WTC11 (cell line): ENCODE measurements around the gene BLOC1S5. TPM values are rescaled to one million over a fixed set of nuclear protein-coding genes. Genes with fewer than 3 reads are reported as not detected.
"Not testable (repeated sequence)": the region's sequence is repeated elsewhere in the genome, so short reads cannot be mapped to it uniquely, and the experiment has no call there.

Experiments
- ATAC-seq: fragments of 200-7000 bp; cut with Tn5 transposase; 2 replicates; pipeline ENCODE4 v1.10.0; 2021; ENCODE audit warnings: mild to moderate bottlenecking, moderate library complexity
- CTCF ChIA-PET: fragments of 300-600 bp; sonication (Branson Sonifier 250); formaldehyde crosslinking; loops from one replicate; lab custom pipeline; 2021; ENCODE audit warnings: antibody characterized with exemption; lab: Charles Lee
- POLR2A ChIA-PET: fragments of 350-600 bp; sonication (Branson Sonifier 250); formaldehyde crosslinking; loops from one replicate; lab custom pipeline; 2021; ENCODE audit warnings: antibody characterized with exemption; lab: Charles Lee
- DNase-seq: peaks from one replicate; pipeline ENCODE4 v3.0.0; 2021; ENCODE audit warnings: low spot score
- H3K27ac Mint-ChIP-seq: 2 replicates; pipeline ENCODE4 v1.8.0; 2021; ENCODE audit warnings: mixed read lengths
- H3K27me3 Mint-ChIP-seq: 2 replicates; pipeline ENCODE4 v1.8.0; 2021; ENCODE audit warnings: low read depth, mild to moderate bottlenecking, moderate library complexity, mixed read lengths
- H3K36me3 Mint-ChIP-seq: 2 replicates; pipeline ENCODE4 v1.8.0; 2021; ENCODE audit warnings: mixed read lengths
- H3K4me1 Mint-ChIP-seq: 2 replicates; pipeline ENCODE4 v1.8.0; 2022; ENCODE audit warnings: mixed read lengths
- H3K4me3 Mint-ChIP-seq: 2 replicates; pipeline ENCODE4 v1.8.0; 2021; ENCODE audit warnings: mild to moderate bottlenecking, moderate library complexity, mixed read lengths
- H3K9me3 Mint-ChIP-seq: 2 replicates; pipeline ENCODE4 v1.8.0; 2021; ENCODE audit warnings: mixed read lengths
- CBFB ChIP-seq: sonication (generic); formaldehyde crosslinking; IDR thresholded peaks from 2 replicates; pipeline ENCODE4 v1.8.1; 2022; ENCODE audit warnings: mild to moderate bottlenecking, low read depth, missing genetic modification reagents
- ELF4 ChIP-seq: sonication (generic); formaldehyde crosslinking; IDR thresholded peaks from 2 replicates; pipeline ENCODE4 v1.8.1; 2022; ENCODE audit warnings: low read depth, mild to moderate bottlenecking, moderate library complexity, missing genetic modification reagents
- HMGXB4 ChIP-seq: sonication (generic); formaldehyde crosslinking; IDR thresholded peaks from 2 replicates; pipeline ENCODE4 v1.8.1; 2023; ENCODE audit warnings: mild to moderate bottlenecking, moderate library complexity, missing genetic modification reagents
- NFATC4 ChIP-seq: fragments of 250-450 bp; sonication (Bioruptor Pico); IDR thresholded peaks from 2 replicates; pipeline ENCODE4 v1.9.0; 2021; ENCODE audit warnings: mild to moderate bottlenecking
- ZBTB43 ChIP-seq: sonication (generic); formaldehyde crosslinking; IDR thresholded peaks from 2 replicates; pipeline ENCODE4 v1.8.1; 2023; ENCODE audit warnings: mild to moderate bottlenecking, missing genetic modification reagents
- ZNF512 ChIP-seq: sonication (generic); formaldehyde crosslinking; IDR thresholded peaks from 2 replicates; pipeline ENCODE4 v1.8.1; 2022; ENCODE audit warnings: missing genetic modification reagents, borderline replicate concordance
- total RNA-seq: library from RNA; stranded (reverse); gene quantifications from 3 replicates; pipeline ENCODE4 v1.2.3, GENCODE V29; 2021
- TF ChIP-seq, protein P1 (sequence below): sonication (generic); formaldehyde crosslinking; IDR thresholded peaks from 2 replicates; pipeline ENCODE4 v1.8.0; 2022; ENCODE audit warnings: mild to moderate bottlenecking, missing genetic modification reagents
- TF ChIP-seq, protein P2 (sequence below): sonication (generic); formaldehyde crosslinking; IDR thresholded peaks from 2 replicates; pipeline ENCODE4 v1.8.0; 2022; ENCODE audit warnings: missing genetic modification reagents

The BLOC1S5 gene
- total RNA-seq, 1 experiment from 2014 or later = 17.9 TPM

DNA sequence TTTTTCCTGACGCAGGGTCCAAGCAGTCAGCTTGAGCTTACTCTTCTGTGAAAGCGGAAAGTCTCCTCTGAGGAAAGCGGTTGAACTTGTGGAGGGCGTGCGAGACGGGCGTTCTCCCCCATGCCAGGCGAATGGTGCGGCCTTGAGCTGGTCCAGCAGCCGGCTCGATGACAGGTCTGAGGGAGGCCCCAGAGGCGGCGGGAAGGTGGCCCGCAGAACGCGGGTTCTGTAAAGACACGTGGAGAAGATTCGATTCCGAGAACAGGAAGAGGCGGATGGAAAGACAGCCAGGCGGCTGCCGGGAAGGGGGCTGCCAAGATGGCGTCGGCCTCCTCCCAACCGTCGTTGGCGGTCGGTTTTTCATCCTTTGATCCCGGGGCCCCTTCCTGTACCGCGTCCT is 78.0 kb downstream of the BLOC1S5 start:
- POLR2A ChIA-PET = no interaction called here
- TF ChIP-seq ZBTB43 = no peak
- no peak for TF ChIP-seq CBFB (CRISPR knock-in tag)
- TF ChIP-seq, protein P1, sequence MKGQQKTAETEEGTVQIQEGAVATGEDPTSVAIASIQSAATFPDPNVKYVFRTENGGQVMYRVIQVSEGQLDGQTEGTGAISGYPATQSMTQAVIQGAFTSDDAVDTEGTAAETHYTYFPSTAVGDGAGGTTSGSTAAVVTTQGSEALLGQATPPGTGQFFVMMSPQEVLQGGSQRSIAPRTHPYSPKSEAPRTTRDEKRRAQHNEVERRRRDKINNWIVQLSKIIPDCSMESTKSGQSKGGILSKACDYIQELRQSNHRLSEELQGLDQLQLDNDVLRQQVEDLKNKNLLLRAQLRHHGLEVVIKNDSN = no peak
- TF ChIP-seq, protein P2, sequence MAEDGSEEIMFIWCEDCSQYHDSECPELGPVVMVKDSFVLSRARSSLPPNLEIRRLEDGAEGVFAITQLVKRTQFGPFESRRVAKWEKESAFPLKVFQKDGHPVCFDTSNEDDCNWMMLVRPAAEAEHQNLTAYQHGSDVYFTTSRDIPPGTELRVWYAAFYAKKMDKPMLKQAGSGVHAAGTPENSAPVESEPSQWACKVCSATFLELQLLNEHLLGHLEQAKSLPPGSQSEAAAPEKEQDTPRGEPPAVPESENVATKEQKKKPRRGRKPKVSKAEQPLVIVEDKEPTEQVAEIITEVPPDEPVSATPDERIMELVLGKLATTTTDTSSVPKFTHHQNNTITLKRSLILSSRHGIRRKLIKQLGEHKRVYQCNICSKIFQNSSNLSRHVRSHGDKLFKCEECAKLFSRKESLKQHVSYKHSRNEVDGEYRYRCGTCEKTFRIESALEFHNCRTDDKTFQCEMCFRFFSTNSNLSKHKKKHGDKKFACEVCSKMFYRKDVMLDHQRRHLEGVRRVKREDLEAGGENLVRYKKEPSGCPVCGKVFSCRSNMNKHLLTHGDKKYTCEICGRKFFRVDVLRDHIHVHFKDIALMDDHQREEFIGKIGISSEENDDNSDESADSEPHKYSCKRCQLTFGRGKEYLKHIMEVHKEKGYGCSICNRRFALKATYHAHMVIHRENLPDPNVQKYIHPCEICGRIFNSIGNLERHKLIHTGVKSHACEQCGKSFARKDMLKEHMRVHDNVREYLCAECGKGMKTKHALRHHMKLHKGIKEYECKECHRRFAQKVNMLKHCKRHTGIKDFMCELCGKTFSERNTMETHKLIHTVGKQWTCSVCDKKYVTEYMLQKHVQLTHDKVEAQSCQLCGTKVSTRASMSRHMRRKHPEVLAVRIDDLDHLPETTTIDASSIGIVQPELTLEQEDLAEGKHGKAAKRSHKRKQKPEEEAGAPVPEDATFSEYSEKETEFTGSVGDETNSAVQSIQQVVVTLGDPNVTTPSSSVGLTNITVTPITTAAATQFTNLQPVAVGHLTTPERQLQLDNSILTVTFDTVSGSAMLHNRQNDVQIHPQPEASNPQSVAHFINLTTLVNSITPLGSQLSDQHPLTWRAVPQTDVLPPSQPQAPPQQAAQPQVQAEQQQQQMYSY = no peak
- TF ChIP-seq HMGXB4 (CRISPR knock-in tag) = no peak
- TF ChIP-seq, all 79 proteins: peak for 0
- CTCF ChIA-PET = no interaction called here
- Mint-ChIP-seq H3K27me3 (no peaks in the 10 kb centered on the region), H3K9me3 (0 out of 2 replicates have a peak, but pooled peaks cover 3% of the 10 kb centered on the region), H3K4me1 (no peaks in the 10 kb centered on the region), H3K36me3 (no peaks in the 10 kb centered on the region), H3K4me3 (no peak overlapping the region), H3K27ac (no peak overlapping the region)
- ATAC-seq (no peak), DNase-seq (no peak)

DNA sequence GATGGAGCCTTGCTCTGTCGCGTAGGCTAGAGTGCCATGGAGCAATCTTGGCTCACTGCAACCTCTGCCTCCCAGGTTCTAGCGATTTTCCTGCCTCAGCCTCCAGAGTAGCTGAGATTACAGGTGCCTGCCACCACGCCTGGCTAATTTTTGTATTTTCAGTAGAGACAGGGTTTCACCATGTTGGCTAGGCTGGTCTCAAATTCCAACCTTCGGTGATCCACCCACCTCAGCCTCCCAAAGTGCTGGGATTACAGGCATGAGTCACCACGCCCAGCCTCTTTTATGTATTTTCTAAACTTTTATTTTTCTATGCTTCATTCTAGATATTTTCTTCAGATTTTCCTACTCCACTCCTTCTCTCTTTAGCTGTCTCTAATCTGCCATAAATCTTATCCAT is 80.2 kb downstream of the BLOC1S5 start:
- H3K9me3 Mint-ChIP-seq, H3K4me1 Mint-ChIP-seq, POLR2A ChIA-PET, H3K27ac Mint-ChIP-seq, ATAC-seq, H3K27me3 Mint-ChIP-seq, H3K4me3 Mint-ChIP-seq, H3K36me3 Mint-ChIP-seq, DNase-seq, CTCF ChIA-PET: not testable (repeated sequence)

- 0 out of 2 replicates have a peak, but pooled peaks cover 2% of the 10 kb centered on the region for H3K4me1 Mint-ChIP-seq
- H3K9me3 Mint-ChIP-seq = peaks cover 7% of the 10 kb centered on the region; the same call in 1 of the 2 replicates
- no peak overlapping the region for H3K4me3 Mint-ChIP-seq
- ChIA-PET POLR2A (no interaction called here), CTCF (no interaction called here)
- no peak for DNase-seq
- no peaks in the 10 kb centered on the region for H3K27me3 Mint-ChIP-seq
- no peak overlapping the region for H3K27ac Mint-ChIP-seq
- ATAC-seq = no peak
- TF ChIP-seq NFATC4 (no peak), ELF4 (no peak), ZNF512 (no peak)
- TF ChIP-seq, protein P2 = no peak
- no peaks in the 10 kb centered on the region for H3K36me3 Mint-ChIP-seq
These were observed 84.4 kb downstream of the BLOC1S5 start for GRCh38 chr6:7979831-7980230.
